SK-N-SH (cell line): Measurements from ENCODE around the gene KCNC4. TPM values are rescaled to one million over a fixed set of nuclear protein-coding genes. Genes with fewer than 3 reads are reported as not detected.

Experiments used
- CTCF ChIA-PET: fragments of 300-600, 350-600 bp; formaldehyde crosslinking; extraction: SDS; loops from one replicate; lab custom pipeline; 2021; lab: Yijun Ruan, JAX
- POLR2A ChIA-PET: fragments of 350-600 bp; sonication (Branson Sonifier 250); formaldehyde crosslinking; extraction: SDS; loops from one replicate; lab custom pipeline; 2020; ENCODE audit warnings: antibody characterized with exemption, inconsistent platforms; lab: Yijun Ruan, JAX
- DNase-seq: peaks from one replicate; pipeline ENCODE4 v3.0.0; 2012
- H2AFZ ChIP-seq: fragments of 200-600 bp; sonication (generic); 2 replicates; pipeline ENCODE4 v1.8.1; 2016; ENCODE audit warnings: antibody characterized with exemption, mild to moderate bottlenecking, low read depth
- H3F3A ChIP-seq: fragments of 200-600 bp; sonication (generic); replicated peaks from 2 replicates; pipeline ENCODE3; 2016; ENCODE audit warnings: antibody characterized with exemption, mild to moderate bottlenecking; ENCODE audit not compliant: insufficient read depth
- H3K27ac ChIP-seq, 2 experiments: fragments of 200-500 bp in 1 of 2; fragments of 200-600 bp in 1 of 2; sonication (Bioruptor generic) in 1 of 2; sonication (generic), shearing (Covaris generic) in 1 of 2; 2 replicates each; pipeline versions ENCODE4 v1.5.1 to v1.6.1; 2014 to 2016; ENCODE audit warnings: low read depth in 2 of 2, inconsistent platforms in 1 of 2, low read length in 1 of 2, mild to moderate bottlenecking in 1 of 2, mixed read lengths in 1 of 2
- H3K27me3 ChIP-seq: fragments of 200-600 bp; sonication (generic), shearing (Covaris generic); 2 replicates; pipeline ENCODE4 v1.6.1; 2016; ENCODE audit warnings: mixed run types; ENCODE audit not compliant: insufficient read depth
- H3K36me3 ChIP-seq, 2 experiments: fragments of 200-500 bp in 1 of 2; fragments of 200-600 bp in 1 of 2; sonication (Bioruptor generic) in 1 of 2; sonication (generic) in 1 of 2; replicated peaks in 1 of 2; 2 replicates each; pipeline versions ENCODE3 to v1.5.1; 2014 to 2016; ENCODE audit warnings: low read length in 1 of 2, mild to moderate bottlenecking in 1 of 2; ENCODE audit not compliant: insufficient read depth in 2 of 2, control insufficient read depth in 1 of 2
- H3K4me1 ChIP-seq, 2 experiments: fragments of 200-500 bp in 1 of 2; fragments of 200-600 bp in 1 of 2; sonication (Bioruptor generic) in 1 of 2; sonication (generic), shearing (Covaris generic) in 1 of 2; 2 replicates each; pipeline versions ENCODE4 v1.5.1 to v1.6.1; 2014 to 2016; ENCODE audit warnings: low read depth in 1 of 2, low read length in 1 of 2, mixed run types in 1 of 2; ENCODE audit not compliant: insufficient read depth in 2 of 2, control insufficient read depth in 1 of 2
- H3K4me2 ChIP-seq: fragments of 200-600 bp; sonication (generic), shearing (Covaris generic); 2 replicates; pipeline ENCODE4 v1.6.1; 2017; ENCODE audit warnings: mixed run types
- H3K4me3 ChIP-seq, 2 experiments: fragments of 200-500 bp in 1 of 2; fragments of 200-600 bp in 1 of 2; sonication (Bioruptor generic) in 1 of 2; sonication (generic), shearing (Covaris generic) in 1 of 2; 2 replicates each; pipeline versions ENCODE4 v1.5.1 to v1.8.1; 2014 to 2016; ENCODE audit warnings: low read depth in 2 of 2, inconsistent platforms in 1 of 2, low read length in 1 of 2, mild to moderate bottlenecking in 1 of 2, mixed read lengths in 1 of 2, moderate library complexity in 1 of 2
- H3K79me2 ChIP-seq: fragments of 200-600 bp; sonication (generic); 2 replicates; pipeline ENCODE4 v1.8.1; 2017; ENCODE audit warnings: mild to moderate bottlenecking; ENCODE audit not compliant: insufficient read depth
- H3K9ac ChIP-seq: fragments of 200-600 bp; sonication (generic); 2 replicates; pipeline ENCODE4 v1.6.1; 2017; ENCODE audit warnings: mixed run types
- H3K9me2 ChIP-seq: fragments of 200-600 bp; sonication (generic); 2 replicates; pipeline ENCODE4 v1.6.1; 2017; ENCODE audit warnings: mixed run types
- H3K9me3 ChIP-seq: fragments of 200-600 bp; sonication (generic); 2 replicates; pipeline ENCODE4 v1.6.1; 2017; ENCODE audit warnings: mixed run types, mild to moderate bottlenecking, moderate library complexity
- H4K20me1 ChIP-seq: fragments of 200-600 bp; sonication (generic); 2 replicates; pipeline ENCODE4 v1.6.1; 2017; ENCODE audit warnings: mild to moderate bottlenecking, mixed run types; ENCODE audit not compliant: insufficient read depth
- CHD2 ChIP-seq: fragments of 150-350 bp; IDR thresholded peaks from 2 replicates; pipeline ENCODE4 v1.6.1; 2018; ENCODE audit warnings: low read length; ENCODE audit not compliant: partially characterized antibody
- EP300 ChIP-seq, 2 experiments: IDR thresholded peaks; 2 replicates each; pipeline versions ENCODE4 v1.4.0 to v1.6.1; 2012; ENCODE audit warnings: borderline replicate concordance in 1 of 2, low read depth in 1 of 2, low read length in 1 of 2
- FOSL2 ChIP-seq: IDR thresholded peaks from 2 replicates; pipeline ENCODE4 v1.4.0; 2012; ENCODE audit warnings: low read depth, mild to moderate bottlenecking, moderate library complexity, borderline replicate concordance
- FOXJ3 ChIP-seq: sonication (generic); formaldehyde crosslinking; IDR thresholded peaks from 2 replicates; pipeline ENCODE4 v1.5.1; 2020; ENCODE audit warnings: mild to moderate bottlenecking, missing genetic modification reagents
- FOXM1 ChIP-seq: IDR thresholded peaks from 2 replicates; pipeline ENCODE4 v1.4.0; 2012; ENCODE audit warnings: low read depth, mild to moderate bottlenecking
- GATA2 ChIP-seq: sonication (generic); formaldehyde crosslinking; IDR thresholded peaks from 2 replicates; pipeline ENCODE4 v1.5.0; 2020; ENCODE audit warnings: mild to moderate bottlenecking, missing genetic modification reagents
- IRF3 ChIP-seq: fragments of 150-350 bp; IDR thresholded peaks from 2 replicates; pipeline ENCODE4 v1.6.1; 2016; ENCODE audit warnings: mild to moderate bottlenecking, low read depth, low read length
- JUND ChIP-seq: IDR thresholded peaks from 2 replicates; pipeline ENCODE4 v1.4.0; 2012
- MAX ChIP-seq: IDR thresholded peaks from 2 replicates; pipeline ENCODE4 v1.4.0; 2012; ENCODE audit warnings: low read depth
- MEF2A ChIP-seq: IDR thresholded peaks from 2 replicates; pipeline ENCODE4 v1.4.0; 2012; ENCODE audit warnings: low read depth, borderline replicate concordance
- NFIC ChIP-seq: IDR thresholded peaks from 2 replicates; pipeline ENCODE4 v1.4.0; 2012; ENCODE audit warnings: borderline replicate concordance
- NRF1 ChIP-seq: IDR thresholded peaks from 2 replicates; pipeline ENCODE4 v1.6.1; 2012; ENCODE audit warnings: low read depth, mild to moderate bottlenecking, low read length
- PBX3 ChIP-seq: IDR thresholded peaks from 2 replicates; pipeline ENCODE4; 2012
- RCOR1 ChIP-seq: fragments of 150-350 bp; IDR thresholded peaks from 2 replicates; pipeline ENCODE4 v1.6.1; 2017; ENCODE audit warnings: antibody characterized with exemption, low read length
- RFX5 ChIP-seq: IDR thresholded peaks from 2 replicates; pipeline ENCODE4 v1.6.1; 2012; ENCODE audit warnings: mild to moderate bottlenecking, improper control_type of control experiment, low read length
- RXRA ChIP-seq: IDR thresholded peaks from 2 replicates; pipeline ENCODE4 v1.4.0; 2012; ENCODE audit warnings: low read depth, mild to moderate bottlenecking, borderline replicate concordance
- SMC3 ChIP-seq: IDR thresholded peaks from 2 replicates; pipeline ENCODE4 v1.6.1; 2012; ENCODE audit warnings: low read depth, low read length, improper control_type of control experiment
- TCF12 ChIP-seq: IDR thresholded peaks from 2 replicates; pipeline ENCODE4 v1.4.0; 2012
- USF1 ChIP-seq: IDR thresholded peaks from 2 replicates; pipeline ENCODE4 v1.4.0; 2012; ENCODE audit warnings: low read depth, borderline replicate concordance
- ZBTB33 ChIP-seq: IDR thresholded peaks from 2 replicates; pipeline ENCODE4 v1.4.0; 2012; ENCODE audit warnings: low read depth, borderline replicate concordance
- WGBS: methylation state at CpG from one replicate; pipeline ENCODE4 v1.1.6; 2017; ENCODE audit warnings: low lambda C conversion rate; 5-methylcytosine and 5-hydroxymethylcytosine counted together
- polyA plus RNA-seq, 3 experiments: library from polyadenylated mRNA; depleted of rRNA; stranded (reverse); fragments of >200 nt; gene quantifications; 2 replicates each; pipeline ENCODE4 v1.2.3, GENCODE V29; 2012

The KCNC4 gene
- polyA plus RNA-seq, 1 of the 3 experiments (the other 2 are of a cell fraction) = 0.51 TPM

- CTCF ChIA-PET = interaction anchor here (0.9 to 12.2 kb wide), 12 partner anchors 8 to 308 kb away, joined by 3 to 163 read pairs (median 5); partner anchors contain the start of gene KCNC4
Observed at GRCh38 chr1:110188035-110188618, 22.0 kb upstream of the KCNC4 start.

GRCh38 chr1:110189181-110189580 lies 20.9 kb upstream of the KCNC4 start:
- H3K27me3 ChIP-seq = no peaks in the 10 kb centered on the region
- H3K36me3 ChIP-seq = no peaks in the 10 kb centered on the region
- no peak overlapping the region for H3K4me2 ChIP-seq
- H3F3A ChIP-seq = no peaks in the 10 kb centered on the region
- no peak overlapping the region for H3K4me3 ChIP-seq
- no peak overlapping the region for H2AFZ ChIP-seq
- H3K9ac ChIP-seq = no peak overlapping the region
- H3K9me2 ChIP-seq = no peaks in the 10 kb centered on the region
- H3K4me1 ChIP-seq = peaks cover 4 to 55% of the 10 kb centered on the region in 2 experiments; a peak in 2 of 4 replicates
- ChIA-PET POLR2A (interaction anchor here (2.1 kb wide), 1 partner anchor 13 kb away, joined by 5 read pairs; no protein-coding TSS in a partner anchor), CTCF (interaction anchor here (0.6 to 12.2 kb wide), 8 partner anchors 8 to 307 kb away, joined by 3 to 163 read pairs (median 6); partner anchors contain the start of gene KCNC4)
- DNase-seq = no peak
- H3K9me3 ChIP-seq = no peaks in the 10 kb centered on the region
- H3K79me2 ChIP-seq = no peaks in the 10 kb centered on the region
- H4K20me1 ChIP-seq = no peaks in the 10 kb centered on the region
- H3K27ac ChIP-seq = peak overlapping the region in 1 of 2 experiments; percentile 95; a peak in 2 of 4 replicates
- 76% methylated on average over 6 of the region's 6 CpGs for WGBS
- TF ChIP-seq FOXM1 (no peak), TCF12 (no peak), RCOR1 (no peak), RFX5 (no peak), CHD2 (no peak), USF1 (no peak), JUND (no peak), FOSL2 (no peak), MEF2A (no peak), ZBTB33 (no peak), NRF1 (no peak), RXRA (no peak), MAX (no peak)

More at GRCh38 chr1:110188035-110188618, 22.0 kb upstream of the KCNC4 start:
- Histone ChIP-seq H3K4me3 (no peak overlapping the region), H3K9ac (no peak overlapping the region), H3K9me2 (no peaks in the 10 kb centered on the region), H3K9me3 (no peaks in the 10 kb centered on the region), H3K4me1 (peaks cover 4 to 55% of the 10 kb centered on the region in 2 experiments; a peak in 2 of 4 replicates), H2AFZ (no peak overlapping the region), H4K20me1 (no peaks in the 10 kb centered on the region), H3F3A (no peaks in the 10 kb centered on the region), H3K79me2 (no peaks in the 10 kb centered on the region), H3K27ac (peak overlapping the region in 1 of 2 experiments; percentile 95; a peak in 2 of 4 replicates), H3K4me2 (0 out of 2 replicates have a peak overlapping the region, but pooled peaks have one; percentile 1), H3K27me3 (no peaks in the 10 kb centered on the region), H3K36me3 (no peaks in the 10 kb centered on the region)
- POLR2A ChIA-PET = interaction anchor here (0.6 to 2.1 kb wide), 7 partner anchors 12 to 130 kb away, joined by 3 to 8 read pairs (median 5); no protein-coding TSS in a partner anchor
- DNase-seq = peak; percentile 77
- 35% methylated on average over 6 of the region's 6 CpGs for WGBS
- TF ChIP-seq GATA2 (CRISPR knock-in tag) (peak; percentile 82), NFIC (0 out of 2 replicates have a peak, but pooled peaks have one; percentile 7), CHD2 (peak; percentile 71), RCOR1 (peak; percentile 87), IRF3 (no peak), PBX3 (no peak), EP300 (IDR thresholded peaks at IDR 0.05; ENCODE audit: borderline replicate concordance in 1 of 2, low read depth in 1 of 2, low read length in 1 of 2) (peak in 1 of 2 experiments; percentile 93; a peak in 2 of 4 replicates), FOXJ3 (CRISPR knock-in tag) (peak; percentile 81), SMC3 (no peak)
